ENCODE results near the gene PEX14.

Gene PEX14

GRCh38 chr1:10515976-10516750 lies 41.4 kb downstream of the PEX14 start:
- no peak for DNase-seq

GRCh38 chr1:10516925-10517676 lies 42.4 kb downstream of the PEX14 start:
- DNase-seq = no peak

GRCh38 chr1:10517677-10517982 lies 42.9 kb downstream of the PEX14 start:
- no peak for DNase-seq

- DNase-seq = no peak
Measured at GRCh38 chr1:10519016-10519417, 44.3 kb downstream of the PEX14 start.

- no peak for DNase-seq
Measured at GRCh38 chr1:10520497-10520896, 45.7 kb downstream of the PEX14 start.

GRCh38 chr1:10520952-10521351 lies 46.2 kb downstream of the PEX14 start:
- DNase-seq = no peak

GRCh38 chr1:10521537-10522157 lies 46.9 kb downstream of the PEX14 start:
- no peak for DNase-seq

GRCh38 chr1:10522322-10522860 lies 47.6 kb downstream of the PEX14 start:
- DNase-seq = no peak

GRCh38 chr1:10525208-10525607 lies 50.5 kb downstream of the PEX14 start:
- DNase-seq = no peak

- DNase-seq = no peak
Measured at GRCh38 chr1:10528066-10529014, 53.6 kb downstream of the PEX14 start.

- no peak for DNase-seq
Measured at GRCh38 chr1:10529091-10529490, 54.3 kb downstream of the PEX14 start.

- no peak for DNase-seq
Measured at GRCh38 chr1:10529765-10530164, 55.0 kb downstream of the PEX14 start.

GRCh38 chr1:10530281-10530740 lies 55.6 kb downstream of the PEX14 start:
- DNase-seq = peak in 2 of 58 donors; percentile 3 to 4

GRCh38 chr1:10530756-10531495 lies 56.2 kb downstream of the PEX14 start:
- DNase-seq = no peak

GRCh38 chr1:10532362-10532761 lies 57.6 kb downstream of the PEX14 start:
- DNase-seq = no peak

- no peak for DNase-seq
Measured at GRCh38 chr1:10534519-10534918, 59.8 kb downstream of the PEX14 start.

GRCh38 chr1:10536133-10536770 lies 61.5 kb downstream of the PEX14 start:
- DNase-seq = no peak

GRCh38 chr1:10537082-10537766 lies 62.5 kb downstream of the PEX14 start:
- DNase-seq = no peak

Measured in anterior cingulate cortex (tissue), 58 donors.